ENCODE measurements around the gene PRTFDC1.

Gene PRTFDC1

DNA sequence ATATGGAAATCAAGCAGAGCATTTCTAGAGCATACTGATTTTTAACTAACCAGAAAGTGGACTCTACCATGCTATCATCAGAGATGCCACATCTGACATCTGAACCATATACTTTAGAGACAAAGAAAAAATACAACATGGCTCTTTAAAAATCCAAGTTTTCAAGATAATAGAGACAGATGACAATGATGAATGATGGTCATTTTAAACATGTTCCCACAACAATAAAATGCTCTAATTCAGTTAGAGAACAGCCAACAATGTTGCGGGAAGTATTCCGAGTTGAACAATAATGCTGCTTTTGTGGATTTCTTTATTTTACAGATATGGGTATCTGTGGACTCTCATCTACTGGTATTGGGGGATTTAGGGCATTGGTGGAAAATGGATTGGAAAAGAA lies 52.8 kb downstream of the PRTFDC1 start:
- no peak overlapping the region for H3K4me3 ChIP-seq (ENCODE audit: control insufficient read depth, low read depth, low read length)
- DNase-seq (ENCODE audit: low read depth) = no peak
- TF ChIP-seq, protein P1, sequence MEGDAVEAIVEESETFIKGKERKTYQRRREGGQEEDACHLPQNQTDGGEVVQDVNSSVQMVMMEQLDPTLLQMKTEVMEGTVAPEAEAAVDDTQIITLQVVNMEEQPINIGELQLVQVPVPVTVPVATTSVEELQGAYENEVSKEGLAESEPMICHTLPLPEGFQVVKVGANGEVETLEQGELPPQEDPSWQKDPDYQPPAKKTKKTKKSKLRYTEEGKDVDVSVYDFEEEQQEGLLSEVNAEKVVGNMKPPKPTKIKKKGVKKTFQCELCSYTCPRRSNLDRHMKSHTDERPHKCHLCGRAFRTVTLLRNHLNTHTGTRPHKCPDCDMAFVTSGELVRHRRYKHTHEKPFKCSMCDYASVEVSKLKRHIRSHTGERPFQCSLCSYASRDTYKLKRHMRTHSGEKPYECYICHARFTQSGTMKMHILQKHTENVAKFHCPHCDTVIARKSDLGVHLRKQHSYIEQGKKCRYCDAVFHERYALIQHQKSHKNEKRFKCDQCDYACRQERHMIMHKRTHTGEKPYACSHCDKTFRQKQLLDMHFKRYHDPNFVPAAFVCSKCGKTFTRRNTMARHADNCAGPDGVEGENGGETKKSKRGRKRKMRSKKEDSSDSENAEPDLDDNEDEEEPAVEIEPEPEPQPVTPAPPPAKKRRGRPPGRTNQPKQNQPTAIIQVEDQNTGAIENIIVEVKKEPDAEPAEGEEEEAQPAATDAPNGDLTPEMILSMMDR (conservative IDR thresholded peaks at IDR 0.05; ENCODE audit: control insufficient read depth, insufficient read depth, low read depth, low read length) = no peak

DNA sequence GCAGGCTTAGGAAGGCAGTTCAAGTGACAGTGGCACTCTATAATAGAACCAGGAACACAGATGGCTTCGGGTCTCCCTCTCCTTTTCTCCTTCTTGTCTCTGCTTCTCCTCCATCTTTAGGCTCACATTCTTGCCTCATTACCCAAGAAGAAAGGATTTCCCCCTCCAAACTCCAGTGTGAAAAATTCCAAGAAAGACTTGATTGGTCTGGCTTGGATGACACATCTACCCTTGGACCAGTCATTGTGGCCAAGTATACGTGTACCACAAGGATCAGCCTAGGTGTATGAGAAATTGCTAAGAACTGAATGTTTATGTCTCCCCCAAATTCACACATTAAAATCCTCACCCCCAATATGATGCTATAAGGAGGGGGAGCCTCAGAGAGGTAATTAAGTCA lies 53.9 kb downstream of the PRTFDC1 start:
- no peak for DNase-seq (ENCODE audit: low read depth)
- no peak overlapping the region for H3K4me3 ChIP-seq (ENCODE audit: control insufficient read depth, low read depth, low read length)
- TF ChIP-seq, protein P1 (conservative IDR thresholded peaks at IDR 0.05; ENCODE audit: control insufficient read depth, insufficient read depth, low read depth, low read length) = no peak

GRCh38 chr10:24897326-24897926 lies 55.0 kb downstream of the PRTFDC1 start:
- no peak for DNase-seq (ENCODE audit: low read depth)
- no peak overlapping the region for H3K4me3 ChIP-seq (ENCODE audit: control insufficient read depth, low read depth, low read length)
- TF ChIP-seq, protein P1 (conservative IDR thresholded peaks at IDR 0.05; ENCODE audit: control insufficient read depth, insufficient read depth, low read depth, low read length) = no peak

GRCh38 chr10:24894728-24895127 lies 57.7 kb downstream of the PRTFDC1 start:
- no peak overlapping the region for H3K4me3 ChIP-seq (ENCODE audit: control insufficient read depth, low read depth, low read length)
- TF ChIP-seq, protein P1 (conservative IDR thresholded peaks at IDR 0.05; ENCODE audit: control insufficient read depth, insufficient read depth, low read depth, low read length) = no peak
- DNase-seq (ENCODE audit: low read depth) = no peak

GRCh38 chr10:24894309-24894708 lies 58.1 kb downstream of the PRTFDC1 start:
- peak; percentile 97 for DNase-seq (ENCODE audit: low read depth)
- TF ChIP-seq, protein P1 (conservative IDR thresholded peaks at IDR 0.05; ENCODE audit: control insufficient read depth, insufficient read depth, low read depth, low read length) = no peak
- H3K4me3 ChIP-seq (ENCODE audit: control insufficient read depth, low read depth, low read length) = no peak overlapping the region

DNA sequence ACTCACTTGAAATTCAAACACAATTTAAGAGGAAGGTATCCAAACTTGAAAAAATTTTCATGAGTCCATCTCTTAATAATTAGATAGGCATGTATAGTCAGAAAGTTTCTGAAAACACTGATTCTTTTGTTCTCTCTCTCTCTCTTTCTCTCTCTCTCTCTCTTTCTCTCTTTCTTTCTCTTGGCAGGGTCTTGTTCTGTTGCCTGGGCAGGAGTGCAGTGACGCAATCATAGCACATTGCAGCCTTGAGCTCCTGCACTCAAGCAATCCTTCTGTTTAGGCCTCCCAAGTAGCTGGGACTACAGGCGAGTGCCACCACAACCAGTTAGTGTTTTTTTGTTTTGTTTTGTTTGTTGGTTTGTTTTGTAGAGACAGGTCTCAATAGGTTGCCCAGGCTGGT lies 59.3 kb downstream of the PRTFDC1 start:
- peak; percentile 52 for DNase-seq (ENCODE audit: low read depth)
- TF ChIP-seq, protein P1 (conservative IDR thresholded peaks at IDR 0.05; ENCODE audit: control insufficient read depth, insufficient read depth, low read depth, low read length) = no peak
- H3K4me3 ChIP-seq (ENCODE audit: control insufficient read depth, low read depth, low read length) = no peak overlapping the region

- DNase-seq (ENCODE audit: low read depth) = peak; percentile 97
- TF ChIP-seq, protein P1 (conservative IDR thresholded peaks at IDR 0.05; ENCODE audit: control insufficient read depth, insufficient read depth, low read depth, low read length) = no peak
- no peak overlapping the region for H3K4me3 ChIP-seq (ENCODE audit: control insufficient read depth, low read depth, low read length)
These were observed 60.6 kb downstream of the PRTFDC1 start for GRCh38 chr10:24891823-24892222.
